Neural cell (in vitro differentiated cells): ENCODE data around the gene TNIP2.

Experiments
- CTCF ChIP-seq: fragments of 450-650 bp; IDR thresholded peaks from 2 replicates; pipeline ENCODE4 v1.5.1; 2014; ENCODE audit warnings: antibody characterized with exemption, mild to moderate bottlenecking, moderate library complexity; ENCODE audit not compliant: poor library complexity, severe bottlenecking
- EZH2 ChIP-seq: fragments of 200-600, 300-800 bp; shearing (Covaris generic), sonication (generic); IDR thresholded peaks from 2 replicates; pipeline ENCODE4 v1.6.1; 2014; ENCODE audit warnings: antibody characterized with exemption, low read length, borderline replicate concordance, mild to moderate bottlenecking; ENCODE audit not compliant: insufficient read depth, poor library complexity, severe bottlenecking
- POLR2AphosphoS5 ChIP-seq: IDR thresholded peaks from 2 replicates; pipeline ENCODE4 v1.6.1; 2012
- REST ChIP-seq: IDR thresholded peaks from 2 replicates; pipeline ENCODE4 v1.6.1; 2012; ENCODE audit warnings: borderline replicate concordance

GRCh38 chr4:2793586-2794485 is 37.7 kb upstream of the TNIP2 start:
- TF ChIP-seq EZH2, result no peak
- TF ChIP-seq CTCF, result no peak
- no peak for TF ChIP-seq REST
- TF ChIP-seq POLR2AphosphoS5, result no peak
